ENCODE measurements around the gene SNORC.
"Not testable (repeated sequence)": the region's sequence is repeated elsewhere in the genome, so short reads cannot be mapped to it uniquely, and the experiment has no call there.

SNORC gene

GRCh38 chr2:232850039-232850438 is 20.0 kb upstream of the SNORC start:
- H3K9ac ChIP-seq (ENCODE audit: low read depth, low read length) = no peak overlapping the region
- H3K36me3 ChIP-seq (ENCODE audit: insufficient read depth, low read length) = peaks cover 52% of the 10 kb centered on the region
- H3K9me3 ChIP-seq (replicated peaks; ENCODE audit: low read length) = no peaks in the 10 kb centered on the region
- H3K27me3 ChIP-seq (ENCODE audit: control insufficient read depth, insufficient read depth, low read length) = no peaks in the 10 kb centered on the region
- no peak overlapping the region for H3K4me2 ChIP-seq (ENCODE audit: low read length)
- peaks cover 22% of the 10 kb centered on the region for H3K4me1 ChIP-seq (ENCODE audit: control insufficient read depth, insufficient read depth, low read length)
- H3K4me3 ChIP-seq (ENCODE audit: low read length) = no peak overlapping the region

GRCh38 chr2:232852081-232852480 is 18.0 kb upstream of the SNORC start:
- not testable (repeated sequence) for H3K9ac ChIP-seq (ENCODE audit: low read depth, low read length); H3K27me3 ChIP-seq (ENCODE audit: control insufficient read depth, insufficient read depth, low read length); H3K4me2 ChIP-seq (ENCODE audit: low read length); H3K9me3 ChIP-seq (replicated peaks; ENCODE audit: low read length); H3K4me3 ChIP-seq (ENCODE audit: low read length)
- Histone ChIP-seq H3K36me3 (ENCODE audit: insufficient read depth, low read length) (peaks cover 46% of the 10 kb centered on the region), H3K4me1 (ENCODE audit: control insufficient read depth, insufficient read depth, low read length) (peaks cover 41% of the 10 kb centered on the region)

GRCh38 chr2:232852676-232853075 is 17.4 kb upstream of the SNORC start:
- H3K4me1 ChIP-seq (ENCODE audit: control insufficient read depth, insufficient read depth, low read length) = peaks cover 43% of the 10 kb centered on the region
- no peaks in the 10 kb centered on the region for H3K27me3 ChIP-seq (ENCODE audit: control insufficient read depth, insufficient read depth, low read length)
- peaks cover 48% of the 10 kb centered on the region for H3K36me3 ChIP-seq (ENCODE audit: insufficient read depth, low read length)
- no peak overlapping the region for H3K4me3 ChIP-seq (ENCODE audit: low read length)
- H3K9ac ChIP-seq (ENCODE audit: low read depth, low read length) = no peak overlapping the region
- no peaks in the 10 kb centered on the region for H3K9me3 ChIP-seq (replicated peaks; ENCODE audit: low read length)
- H3K4me2 ChIP-seq (ENCODE audit: low read length) = no peak overlapping the region

GRCh38 chr2:232854082-232854481 is 16.0 kb upstream of the SNORC start:
- Histone ChIP-seq H3K9me3 (replicated peaks; ENCODE audit: low read length) (no peaks in the 10 kb centered on the region), H3K4me1 (ENCODE audit: control insufficient read depth, insufficient read depth, low read length) (peaks cover 43% of the 10 kb centered on the region), H3K4me3 (ENCODE audit: low read length) (no peak overlapping the region), H3K27me3 (ENCODE audit: control insufficient read depth, insufficient read depth, low read length) (no peaks in the 10 kb centered on the region), H3K4me2 (ENCODE audit: low read length) (peak overlapping the region; percentile 26), H3K36me3 (ENCODE audit: insufficient read depth, low read length) (peaks cover 55% of the 10 kb centered on the region), H3K9ac (ENCODE audit: low read depth, low read length) (peak overlapping the region; percentile 5)

GRCh38 chr2:232857158-232857563 is 12.9 kb upstream of the SNORC start:
- H3K27me3 ChIP-seq (ENCODE audit: control insufficient read depth, insufficient read depth, low read length) = no peaks in the 10 kb centered on the region
- no peak overlapping the region for H3K9ac ChIP-seq (ENCODE audit: low read depth, low read length)
- peaks cover 50% of the 10 kb centered on the region for H3K36me3 ChIP-seq (ENCODE audit: insufficient read depth, low read length)
- peaks cover 45% of the 10 kb centered on the region for H3K4me1 ChIP-seq (ENCODE audit: control insufficient read depth, insufficient read depth, low read length)
- no peak overlapping the region for H3K4me3 ChIP-seq (ENCODE audit: low read length)
- no peaks in the 10 kb centered on the region for H3K9me3 ChIP-seq (replicated peaks; ENCODE audit: low read length)
- H3K4me2 ChIP-seq (ENCODE audit: low read length) = no peak overlapping the region

- H3K4me1 ChIP-seq (ENCODE audit: control insufficient read depth, insufficient read depth, low read length) = peaks cover 32% of the 10 kb centered on the region
- H3K9ac ChIP-seq (ENCODE audit: low read depth, low read length) = no peak overlapping the region
- peaks cover 50% of the 10 kb centered on the region for H3K36me3 ChIP-seq (ENCODE audit: insufficient read depth, low read length)
Observed at GRCh38 chr2:232859385-232859916, 10.6 kb upstream of the SNORC start.

GRCh38 chr2:232860593-232861241 is 9.3 kb upstream of the SNORC start:
- peaks cover 46% of the 10 kb centered on the region for H3K36me3 ChIP-seq (ENCODE audit: insufficient read depth, low read length)
- H3K4me3 ChIP-seq (ENCODE audit: low read length) = no peak overlapping the region

More at GRCh38 chr2:232859385-232859916, 10.6 kb upstream of the SNORC start:
- no peaks in the 10 kb centered on the region for H3K27me3 ChIP-seq (ENCODE audit: control insufficient read depth, insufficient read depth, low read length)
- H3K4me3 ChIP-seq (ENCODE audit: low read length) = no peak overlapping the region
- H3K9me3 ChIP-seq (replicated peaks; ENCODE audit: low read length) = no peaks in the 10 kb centered on the region
- no peak overlapping the region for H3K4me2 ChIP-seq (ENCODE audit: low read length)

GRCh38 chr2:232861353-232861752 is 8.7 kb upstream of the SNORC start:
- no peak overlapping the region for H3K4me2 ChIP-seq (ENCODE audit: low read length)
- H3K9ac ChIP-seq (ENCODE audit: low read depth, low read length) = no peak overlapping the region
- H3K36me3 ChIP-seq (ENCODE audit: insufficient read depth, low read length) = peaks cover 42% of the 10 kb centered on the region
- no peaks in the 10 kb centered on the region for H3K9me3 ChIP-seq (replicated peaks; ENCODE audit: low read length)
- H3K4me3 ChIP-seq (ENCODE audit: low read length) = no peak overlapping the region
- no peaks in the 10 kb centered on the region for H3K27me3 ChIP-seq (ENCODE audit: control insufficient read depth, insufficient read depth, low read length)
- H3K4me1 ChIP-seq (ENCODE audit: control insufficient read depth, insufficient read depth, low read length) = peaks cover 15% of the 10 kb centered on the region

More at GRCh38 chr2:232860593-232861241, 9.3 kb upstream of the SNORC start:
- Histone ChIP-seq H3K4me2 (ENCODE audit: low read length) (no peak overlapping the region), H3K4me1 (ENCODE audit: control insufficient read depth, insufficient read depth, low read length) (peaks cover 21% of the 10 kb centered on the region), H3K9me3 (replicated peaks; ENCODE audit: low read length) (no peaks in the 10 kb centered on the region), H3K27me3 (ENCODE audit: control insufficient read depth, insufficient read depth, low read length) (no peaks in the 10 kb centered on the region), H3K9ac (ENCODE audit: low read depth, low read length) (no peak overlapping the region)

GRCh38 chr2:232863996-232864395 is 6.1 kb upstream of the SNORC start:
- H3K4me2 ChIP-seq (ENCODE audit: low read length) = no peak overlapping the region
- no peak overlapping the region for H3K4me3 ChIP-seq (ENCODE audit: low read length)
- no peaks in the 10 kb centered on the region for H3K27me3 ChIP-seq (ENCODE audit: control insufficient read depth, insufficient read depth, low read length)
- peaks cover 6% of the 10 kb centered on the region for H3K4me1 ChIP-seq (ENCODE audit: control insufficient read depth, insufficient read depth, low read length)
- H3K9me3 ChIP-seq (replicated peaks; ENCODE audit: low read length) = no peaks in the 10 kb centered on the region
- peaks cover 20% of the 10 kb centered on the region for H3K36me3 ChIP-seq (ENCODE audit: insufficient read depth, low read length)
- H3K9ac ChIP-seq (ENCODE audit: low read depth, low read length) = no peak overlapping the region

GRCh38 chr2:232865165-232865564 is 4.9 kb upstream of the SNORC start:
- Histone ChIP-seq H3K36me3 (ENCODE audit: insufficient read depth, low read length) (peaks cover 10% of the 10 kb centered on the region), H3K9me3 (replicated peaks; ENCODE audit: low read length) (no peaks in the 10 kb centered on the region), H3K4me3 (ENCODE audit: low read length) (no peak overlapping the region), H3K27me3 (ENCODE audit: control insufficient read depth, insufficient read depth, low read length) (no peaks in the 10 kb centered on the region), H3K9ac (ENCODE audit: low read depth, low read length) (no peak overlapping the region), H3K4me1 (ENCODE audit: control insufficient read depth, insufficient read depth, low read length) (peaks cover 6% of the 10 kb centered on the region), H3K4me2 (ENCODE audit: low read length) (no peak overlapping the region)

- H3K27me3 ChIP-seq (ENCODE audit: control insufficient read depth, insufficient read depth, low read length) = no peaks in the 10 kb centered on the region
Observed at GRCh38 chr2:232866104-232866503, 4.0 kb upstream of the SNORC start.

More at GRCh38 chr2:232866104-232866503, 4.0 kb upstream of the SNORC start:
- H3K4me2 ChIP-seq (ENCODE audit: low read length) = no peak overlapping the region
- no peaks in the 10 kb centered on the region for H3K9me3 ChIP-seq (replicated peaks; ENCODE audit: low read length)
- H3K36me3 ChIP-seq (ENCODE audit: insufficient read depth, low read length) = peaks cover 7% of the 10 kb centered on the region
- no peak overlapping the region for H3K9ac ChIP-seq (ENCODE audit: low read depth, low read length)
- H3K4me1 ChIP-seq (ENCODE audit: control insufficient read depth, insufficient read depth, low read length) = peaks cover under 1% of the 10 kb centered on the region
- H3K4me3 ChIP-seq (ENCODE audit: low read length) = no peak overlapping the region
